ENCODE results near the gene KASH5. TPM values are rescaled to one million over a fixed set of nuclear protein-coding genes. Genes with fewer than 3 reads are reported as not detected.
"Not testable (repeated sequence)": the region's sequence is repeated elsewhere in the genome, so short reads cannot be mapped to it uniquely, and the experiment has no call there.

The KASH5 gene
- total RNA-seq, 1 donor from 2014 or later = 0.14 TPM

DNA sequence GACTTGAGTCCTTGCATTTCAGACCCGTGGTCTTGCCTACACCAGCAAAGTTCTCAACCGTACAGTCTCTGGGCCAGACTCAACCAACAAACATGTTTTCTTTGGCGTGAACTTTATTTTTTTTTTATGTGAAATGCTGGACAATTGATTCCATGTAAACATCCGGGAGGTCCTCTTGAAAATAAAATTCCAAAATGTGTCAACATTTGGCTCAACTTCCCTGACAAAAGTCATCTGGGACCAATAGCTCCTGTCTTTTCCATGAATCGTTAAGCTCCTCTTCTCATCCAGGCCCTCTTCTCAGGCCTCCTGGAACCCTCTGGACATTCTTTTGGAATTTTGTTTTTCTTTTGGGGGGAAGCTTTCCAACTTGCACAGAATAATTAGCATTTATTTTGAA, 67.7 kb downstream of the KASH5 start:
- H3K4me3 Mint-ChIP-seq (ENCODE audit: low read depth) = no peak overlapping the region
- H3K9me3 Mint-ChIP-seq = no peaks in the 10 kb centered on the region
- H3K27ac Mint-ChIP-seq = peak overlapping the region; percentile 38
- no peaks in the 10 kb centered on the region for H3K27me3 Mint-ChIP-seq (ENCODE audit: low read depth)
- H3K4me1 Mint-ChIP-seq (ENCODE audit: low read depth) = peaks cover 18% of the 10 kb centered on the region
- intact Hi-C loops (cut with micrococcal nuclease) = no loop called here
- H3K36me3 Mint-ChIP-seq (ENCODE audit: low read depth) = peaks cover 23% of the 10 kb centered on the region
- no peak for DNase-seq (ENCODE audit: low spot score)

DNA sequence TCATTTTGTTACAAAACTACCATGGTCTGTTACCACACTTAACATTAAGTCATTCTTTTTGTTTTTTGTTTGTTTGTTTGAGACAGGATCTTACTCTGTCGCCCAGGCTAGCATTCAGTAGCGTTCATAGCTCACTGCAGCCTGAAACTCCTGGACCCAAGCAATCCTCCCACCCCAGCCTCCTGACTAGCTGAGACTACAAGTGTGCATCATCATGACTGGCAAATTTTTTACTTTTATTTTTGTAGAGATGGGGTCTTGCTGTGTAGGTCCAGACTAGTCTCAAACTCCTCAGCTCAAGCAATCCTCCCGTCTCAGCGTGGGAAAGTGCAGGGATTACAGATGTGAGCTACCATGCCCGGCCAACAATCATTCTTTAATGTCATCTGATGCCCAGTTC, 68.3 kb downstream of the KASH5 start:
- Mint-ChIP-seq H3K4me1 (ENCODE audit: low read depth) (peaks cover 18% of the 10 kb centered on the region), H3K4me3 (ENCODE audit: low read depth) (peak overlapping the region; percentile 17)
- DNase-seq (ENCODE audit: low spot score) = no peak

DNA sequence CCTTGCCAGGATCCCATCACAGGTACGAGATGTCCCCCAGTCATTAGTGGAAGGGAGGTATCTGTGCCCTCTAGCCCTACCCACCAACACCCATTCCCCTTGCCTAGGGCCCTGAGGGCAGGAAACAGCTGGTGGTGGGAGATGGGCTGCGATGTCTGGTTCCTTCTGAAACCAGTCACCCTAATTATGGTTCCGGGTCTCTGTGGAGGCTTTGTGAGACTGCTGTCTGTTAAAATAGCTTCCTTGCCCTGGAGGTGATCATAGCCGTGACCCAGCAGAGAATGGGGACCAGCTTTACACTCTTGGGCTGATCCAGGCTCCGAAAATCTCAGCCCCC, 70.5 kb downstream of the KASH5 start:
- no peak overlapping the region for H3K27ac Mint-ChIP-seq
- no peak overlapping the region for H3K4me3 Mint-ChIP-seq (ENCODE audit: low read depth)
- intact Hi-C loops (cut with micrococcal nuclease) = no loop called here
- peaks cover 16% of the 10 kb centered on the region for H3K36me3 Mint-ChIP-seq (ENCODE audit: low read depth)
- H3K4me1 Mint-ChIP-seq (ENCODE audit: low read depth) = peaks cover 6% of the 10 kb centered on the region
- no peaks in the 10 kb centered on the region for H3K9me3 Mint-ChIP-seq
- H3K27me3 Mint-ChIP-seq (ENCODE audit: low read depth) = no peaks in the 10 kb centered on the region
- no peak for DNase-seq (ENCODE audit: low spot score)

More for the DNA sequence above, 68.3 kb downstream of the KASH5 start:
- no peaks in the 10 kb centered on the region for H3K9me3 Mint-ChIP-seq
- no peaks in the 10 kb centered on the region for H3K27me3 Mint-ChIP-seq (ENCODE audit: low read depth)
- H3K36me3 Mint-ChIP-seq (ENCODE audit: low read depth) = peaks cover 21% of the 10 kb centered on the region
- H3K27ac Mint-ChIP-seq = peak overlapping the region; percentile 38
- intact Hi-C loops (cut with micrococcal nuclease) = no loop called here

DNA sequence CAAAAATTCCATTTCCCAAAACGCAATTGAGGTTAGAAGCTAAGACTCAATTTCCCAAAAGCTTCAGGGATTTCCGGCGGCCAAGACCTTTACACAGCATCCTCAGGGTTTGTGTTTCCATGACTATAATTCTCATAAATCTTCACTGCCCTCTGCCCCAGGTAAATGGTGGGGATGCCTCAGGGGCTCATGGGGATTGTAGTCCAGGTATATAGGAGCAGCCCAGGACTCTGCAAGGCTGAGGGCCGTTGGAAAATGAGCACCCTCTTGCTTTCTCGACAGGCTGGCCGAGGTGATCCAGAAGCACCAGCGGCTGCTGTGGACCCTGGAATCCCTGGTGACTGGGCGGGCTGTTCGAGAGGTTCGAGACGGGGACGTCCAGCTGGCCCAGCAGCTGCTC, 71.3 kb downstream of the KASH5 start:
- H3K27me3 Mint-ChIP-seq (ENCODE audit: low read depth) = no peaks in the 10 kb centered on the region
- intact Hi-C loops (cut with micrococcal nuclease) = no loop called here
- no peak overlapping the region for H3K4me3 Mint-ChIP-seq (ENCODE audit: low read depth)
- no peak overlapping the region for H3K27ac Mint-ChIP-seq
- no peaks in the 10 kb centered on the region for H3K9me3 Mint-ChIP-seq
- no peak for DNase-seq (ENCODE audit: low spot score)
- peaks cover 16% of the 10 kb centered on the region for H3K36me3 Mint-ChIP-seq (ENCODE audit: low read depth)
- H3K4me1 Mint-ChIP-seq (ENCODE audit: low read depth) = peaks cover 6% of the 10 kb centered on the region

DNA sequence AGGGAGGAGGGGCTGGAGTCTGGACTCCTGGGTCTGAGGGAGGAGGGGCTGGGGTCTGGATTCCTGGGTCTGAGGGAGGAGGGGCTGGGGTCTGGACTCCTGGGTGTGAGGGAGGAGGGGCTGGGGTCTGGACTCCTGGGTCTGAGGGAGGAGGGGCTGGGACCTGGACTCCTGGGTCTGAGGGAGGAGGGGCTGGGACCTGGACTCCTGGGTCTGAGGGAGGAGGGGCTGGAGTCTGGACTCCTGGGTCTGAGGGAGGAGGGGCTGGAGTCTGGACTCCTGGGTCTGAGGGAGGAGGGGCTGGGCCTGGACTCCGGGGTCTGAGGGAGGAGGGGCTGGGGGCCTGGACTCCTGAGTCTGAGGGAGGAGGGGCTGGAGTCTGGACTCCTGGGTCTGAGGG, 73.1 kb downstream of the KASH5 start:
- H3K27ac Mint-ChIP-seq; H3K4me1 Mint-ChIP-seq (ENCODE audit: low read depth); H3K4me3 Mint-ChIP-seq (ENCODE audit: low read depth); H3K27me3 Mint-ChIP-seq (ENCODE audit: low read depth); H3K9me3 Mint-ChIP-seq; intact Hi-C loops (cut with micrococcal nuclease); DNase-seq (ENCODE audit: low spot score): not testable (repeated sequence)
- H3K36me3 Mint-ChIP-seq (ENCODE audit: low read depth) = peaks cover 15% of the 10 kb centered on the region

DNA sequence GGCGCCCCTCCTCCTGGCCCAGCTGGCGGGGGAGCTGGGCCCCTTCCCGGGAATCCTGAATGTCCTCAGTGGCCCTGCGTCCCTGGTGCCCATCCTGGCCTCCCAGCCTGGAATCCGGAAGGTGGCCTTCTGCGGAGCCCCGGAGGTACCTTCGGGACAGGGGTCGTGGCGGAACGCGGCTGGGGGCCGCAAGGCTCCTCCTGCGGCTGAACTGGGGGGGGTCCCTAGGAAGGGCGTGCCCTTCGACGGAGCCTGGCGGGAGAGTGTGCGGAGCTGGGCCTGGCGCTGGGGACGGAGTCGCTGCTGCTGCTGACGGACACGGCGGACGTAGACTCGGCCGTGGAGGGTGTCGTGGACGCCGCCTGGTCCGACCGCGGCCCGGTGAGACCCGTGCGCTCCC, 73.6 kb downstream of the KASH5 start:
- Mint-ChIP-seq H3K36me3 (ENCODE audit: low read depth) (peaks cover 13% of the 10 kb centered on the region), H3K4me1 (ENCODE audit: low read depth) (no peaks in the 10 kb centered on the region), H3K27ac (no peak overlapping the region), H3K27me3 (ENCODE audit: low read depth) (no peaks in the 10 kb centered on the region), H3K4me3 (ENCODE audit: low read depth) (no peak overlapping the region), H3K9me3 (no peaks in the 10 kb centered on the region)
- intact Hi-C loops (cut with micrococcal nuclease) = no loop called here
- DNase-seq (ENCODE audit: low spot score) = no peak

DNA sequence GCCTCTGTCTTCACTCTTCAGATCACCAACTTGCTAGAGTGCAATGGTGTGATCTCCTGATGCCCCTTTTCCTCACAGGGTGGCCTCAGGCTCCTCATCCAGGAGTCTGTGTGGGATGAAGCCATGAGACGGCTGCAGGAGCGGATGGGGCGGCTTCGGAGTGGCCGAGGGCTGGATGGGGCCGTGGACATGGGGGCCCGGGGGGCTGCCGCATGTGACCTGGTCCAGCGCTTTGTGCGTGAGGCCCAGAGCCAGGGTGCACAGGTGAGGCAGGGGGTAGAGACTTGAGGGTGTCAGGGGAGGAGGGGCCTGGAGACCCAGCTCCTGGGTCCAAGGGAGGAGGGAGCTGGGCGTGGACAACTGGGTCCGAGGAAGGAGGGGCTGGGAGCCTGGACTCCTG, 74.4 kb downstream of the KASH5 start:
- Mint-ChIP-seq H3K27ac (no peak overlapping the region), H3K4me1 (ENCODE audit: low read depth) (no peaks in the 10 kb centered on the region), H3K4me3 (ENCODE audit: low read depth) (no peak overlapping the region), H3K27me3 (ENCODE audit: low read depth) (no peaks in the 10 kb centered on the region), H3K9me3 (no peaks in the 10 kb centered on the region), H3K36me3 (ENCODE audit: low read depth) (peaks cover 8% of the 10 kb centered on the region)
- no peak for DNase-seq (ENCODE audit: low spot score)
- intact Hi-C loops (cut with micrococcal nuclease) = no loop called here

DNA sequence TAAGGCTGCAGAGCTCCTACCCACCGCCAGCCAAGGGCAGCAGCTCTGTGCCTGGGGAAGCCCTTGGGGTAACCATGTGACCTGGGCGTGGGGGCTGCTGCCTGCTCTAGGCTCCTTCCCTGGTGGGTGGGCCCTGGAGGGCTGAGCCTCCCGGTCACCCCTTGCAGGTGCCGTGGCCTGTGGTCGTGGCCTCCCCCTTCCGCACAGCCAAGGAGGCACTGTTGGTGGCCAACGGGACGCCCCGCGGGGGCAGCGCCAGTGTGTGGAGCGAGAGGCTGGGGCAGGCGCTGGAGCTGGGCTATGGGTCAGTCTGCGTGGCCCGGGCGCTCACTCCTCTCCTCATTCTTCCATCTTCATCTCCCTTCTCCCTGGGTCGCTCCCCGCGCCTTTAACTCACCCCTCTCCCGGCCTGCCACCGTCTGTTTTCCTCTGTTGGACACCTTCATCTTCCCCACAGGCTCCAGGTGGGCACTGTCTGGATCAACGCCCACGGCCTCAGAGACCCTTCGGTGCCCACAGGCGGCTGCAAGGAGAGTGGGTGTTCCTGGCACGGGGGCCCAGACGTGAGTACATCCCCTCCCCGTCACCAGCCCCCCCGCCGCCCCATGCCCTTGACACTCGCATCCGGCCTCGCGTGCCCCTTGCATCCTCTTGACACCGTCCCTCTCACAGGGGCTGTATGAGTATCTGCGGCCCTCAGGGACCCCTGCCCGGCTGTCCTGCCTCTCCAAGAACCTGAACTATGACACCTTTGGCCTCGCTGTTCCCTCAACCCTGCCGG, 76.1 kb downstream of the KASH5 start:
- H3K36me3 Mint-ChIP-seq (ENCODE audit: low read depth) = peaks cover 12% of the 10 kb centered on the region
- DNase-seq (ENCODE audit: low spot score) = no peak
- intact Hi-C loops (cut with micrococcal nuclease) = no loop called here
- no peak overlapping the region for H3K4me3 Mint-ChIP-seq (ENCODE audit: low read depth)
- no peaks in the 10 kb centered on the region for H3K27me3 Mint-ChIP-seq (ENCODE audit: low read depth)
- peaks cover 5% of the 10 kb centered on the region for H3K4me1 Mint-ChIP-seq (ENCODE audit: low read depth)
- H3K9me3 Mint-ChIP-seq = no peaks in the 10 kb centered on the region
- H3K27ac Mint-ChIP-seq = no peak overlapping the region

DNA sequence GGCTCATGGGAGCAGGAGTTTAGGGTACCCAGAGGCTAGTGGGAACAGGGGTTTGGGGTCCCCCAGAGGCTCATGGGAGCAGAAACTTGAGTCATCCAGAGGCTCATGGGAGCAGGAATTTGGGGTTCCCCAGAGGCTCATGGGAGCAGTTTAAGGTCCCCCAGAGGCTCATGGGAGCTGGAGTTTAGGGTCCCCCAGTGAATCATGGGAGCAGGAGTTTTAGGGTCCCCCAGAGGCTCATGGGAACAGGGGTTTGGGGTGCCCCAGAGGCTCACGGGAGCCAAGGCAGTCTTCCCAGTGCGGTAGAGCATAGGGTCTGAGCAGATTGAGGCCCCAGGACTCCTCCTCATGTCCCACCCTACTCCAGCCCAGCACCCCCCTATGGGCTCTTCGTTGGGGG, 77.3 kb downstream of the KASH5 start:
- H3K4me1 Mint-ChIP-seq (ENCODE audit: low read depth) = peaks cover 13% of the 10 kb centered on the region
- H3K27me3 Mint-ChIP-seq (ENCODE audit: low read depth) = no peaks in the 10 kb centered on the region
- no peak overlapping the region for H3K27ac Mint-ChIP-seq
- peaks cover 11% of the 10 kb centered on the region for H3K36me3 Mint-ChIP-seq (ENCODE audit: low read depth)
- H3K9me3 Mint-ChIP-seq = no peaks in the 10 kb centered on the region
- DNase-seq (ENCODE audit: low spot score) = no peak
- intact Hi-C loops (cut with micrococcal nuclease) = no loop called here
- no peak overlapping the region for H3K4me3 Mint-ChIP-seq (ENCODE audit: low read depth)

Other genes starting within 250 kb of the KASH5 start
- not detected in 2 replicates for gene HRC, start 232.9 kb upstream of the KASH5 start, total RNA-seq
- gene TRPM4, start 230.5 kb upstream of the KASH5 start, total RNA-seq = 1.3 and 1.9 TPM in 2 replicates
- 1.3 and 2.2 TPM in 2 replicates for gene SLC6A16, start 63.1 kb upstream of the KASH5 start, total RNA-seq
- gene CD37, start 52.8 kb upstream of the KASH5 start, total RNA-seq = 141 TPM in 2 replicates
- gene TEAD2, start 25.8 kb upstream of the KASH5 start, total RNA-seq = not detected in 2 replicates
- gene DKKL1, start 24.4 kb upstream of the KASH5 start, total RNA-seq = not detected in 2 replicates
- gene PTH2, start 35.2 kb downstream of the KASH5 start, total RNA-seq = not detected in 2 replicates
- not detected in 2 replicates for gene GFY, start 37.1 kb downstream of the KASH5 start, total RNA-seq
- 0.16 TPM in 1 of 2 replicates, not detected in the other for gene SLC17A7, start 53.3 kb downstream of the KASH5 start, total RNA-seq
- 136 and 138 TPM in 2 replicates for gene PIH1D1, start 63.6 kb downstream of the KASH5 start, total RNA-seq
- 26.4 and 32.5 TPM in 2 replicates for gene ALDH16A1, start 65.0 kb downstream of the KASH5 start, total RNA-seq
- 49.3 and 57.9 TPM in 2 replicates for gene FLT3LG, start 86.0 kb downstream of the KASH5 start, total RNA-seq
- 3,221 and 3,346 TPM in 2 replicates for gene RPL13A, start 99.4 kb downstream of the KASH5 start, total RNA-seq
- gene RPS11, start 108.2 kb downstream of the KASH5 start, total RNA-seq = 2,145 and 2,173 TPM in 2 replicates
- 1.8 and 2.2 TPM in 2 replicates for gene FCGRT, start 124.4 kb downstream of the KASH5 start, total RNA-seq
- gene RCN3, start 139.8 kb downstream of the KASH5 start, total RNA-seq = 3.2 and 3.8 TPM in 2 replicates
- gene NOSIP, start 192.3 kb downstream of the KASH5 start, total RNA-seq = 64.8 and 67.1 TPM in 2 replicates
- 0.83 and 0.84 TPM in 2 replicates for gene PRRG2, start 193.1 kb downstream of the KASH5 start, total RNA-seq
- gene PRR12, start 202.9 kb downstream of the KASH5 start, total RNA-seq = 34.2 and 34.6 TPM in 2 replicates

Measured in activated T-helper 2 cell treated with anti-CD3 and anti-CD28 coated beads, Interferon-gamma antibody, Interleukin-2, Interleukin-4, amounts not matched to agents 10 μg/mL and 5 μg/mL and 100 μg/mL, durations not matched to agents 14 hours and 24 hours and 36 hours (primary cell).